GM19351 (cell line): ENCODE measurements around the gene RPS5.
A peak's percentile ranks its signal among the peaks of the same experiment; 100 is the strongest.
"Not testable (repeated sequence)": the region's sequence is repeated elsewhere in the genome, so short reads cannot be mapped to it uniquely, and the experiment has no call there.

Experiments used
- ATAC-seq: cut with Tn5 transposase; IDR thresholded peaks from one replicate; pipeline ENCODE4 v1.9.1; 2021; ENCODE audit warnings: mild to moderate bottlenecking, moderate library complexity; ENCODE audit not compliant: unreplicated experiment

The RPS5 gene

DNA sequence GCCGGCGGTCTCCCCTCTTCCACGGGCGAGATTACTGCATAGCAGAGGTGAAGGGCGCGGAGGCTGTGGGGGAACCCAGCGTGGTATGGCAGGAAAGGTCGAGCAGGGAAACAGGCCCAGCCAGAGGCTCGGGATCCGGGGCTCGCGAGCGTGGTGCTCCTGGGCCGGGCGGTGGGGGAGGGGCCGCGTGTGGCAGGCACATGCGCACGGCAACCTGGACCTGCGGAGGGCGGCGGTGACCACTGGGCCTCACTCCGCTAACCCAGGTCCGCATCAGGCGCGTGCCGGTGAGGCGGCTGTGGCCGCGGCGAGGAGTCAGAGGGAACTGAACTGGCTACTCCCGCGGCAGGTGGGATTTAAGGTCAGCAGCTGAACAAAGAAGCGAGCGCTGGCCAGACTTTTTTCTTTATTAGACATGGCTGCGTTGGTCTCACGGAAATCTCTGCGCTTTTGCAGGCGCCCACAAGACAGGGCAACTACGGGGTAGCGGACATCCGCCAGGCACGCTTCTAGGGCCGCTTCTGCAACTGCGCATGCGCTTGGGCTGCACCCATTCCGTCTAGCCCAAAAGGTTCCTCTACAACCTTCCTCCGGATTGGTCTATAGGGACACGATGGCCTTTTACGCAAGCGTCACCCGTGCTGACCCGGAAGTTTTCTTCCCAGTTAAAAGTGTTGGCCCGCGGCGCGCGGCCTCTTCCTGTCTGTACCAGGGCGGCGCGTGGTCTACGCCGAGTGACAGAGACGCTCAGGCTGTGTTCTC is at the start of gene RPS5:
Gene RPS5, plus strand, starts transcription at position 694 of the 762 bp plus-strand sequence. CDS start 869 bp downstream, outside the sequence.
- ATAC-seq: peak; percentile 79

DNA sequence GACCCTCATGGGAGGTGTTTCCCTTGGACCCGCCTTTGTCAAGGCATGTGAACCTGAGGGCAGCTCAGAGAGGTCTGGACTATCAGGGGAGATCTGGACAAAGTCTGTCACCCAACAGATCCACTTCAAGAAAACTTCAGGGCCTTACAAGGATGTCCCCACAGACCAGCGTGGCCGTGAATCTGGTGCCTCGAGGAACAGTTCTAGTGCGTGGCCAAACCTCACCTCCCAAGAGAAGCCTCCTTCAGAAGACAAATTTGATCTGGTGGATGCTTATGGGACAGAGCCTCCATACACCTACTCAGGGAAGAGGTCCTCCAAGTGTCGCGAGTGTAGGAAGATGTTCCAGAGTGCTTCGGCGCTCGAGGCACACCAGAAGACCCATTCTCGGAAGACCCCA is 48.7 kb upstream of the RPS5 start:
- ATAC-seq: no peak

DNA sequence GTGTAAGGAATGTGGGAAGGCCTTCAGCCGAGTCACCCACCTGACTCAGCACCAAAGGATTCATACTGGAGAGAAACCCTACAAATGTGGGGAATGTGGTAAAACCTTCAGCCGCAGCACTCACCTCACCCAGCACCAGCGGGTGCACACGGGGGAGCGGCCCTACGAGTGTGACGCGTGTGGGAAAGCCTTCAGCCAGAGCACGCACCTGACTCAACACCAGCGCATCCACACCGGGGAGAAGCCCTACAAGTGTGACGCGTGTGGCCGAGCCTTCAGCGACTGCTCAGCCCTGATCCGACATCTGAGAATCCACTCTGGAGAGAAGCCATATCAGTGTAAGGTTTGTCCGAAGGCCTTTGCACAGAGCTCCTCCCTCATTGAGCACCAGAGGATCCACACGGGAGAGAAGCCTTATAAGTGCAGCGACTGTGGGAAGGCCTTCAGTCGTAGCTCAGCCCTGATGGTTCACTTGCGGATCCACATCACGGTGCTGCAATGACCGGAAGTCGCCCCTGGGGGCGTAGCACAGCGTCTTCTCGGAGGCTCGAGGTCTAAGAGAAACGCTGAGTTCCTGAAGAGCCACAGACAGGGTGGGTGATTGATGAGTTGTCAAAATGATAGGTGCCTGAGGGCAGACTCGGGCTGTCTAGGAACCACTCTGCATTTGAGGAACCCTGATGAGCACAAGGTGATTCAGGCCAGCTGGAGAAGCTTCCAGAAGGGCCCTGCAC is 48.1 kb upstream of the RPS5 start:
- ATAC-seq: no peak

- no peak for ATAC-seq
These were observed 41.5 kb upstream of the RPS5 start for GRCh38 chr19:58345558-58345957.

DNA sequence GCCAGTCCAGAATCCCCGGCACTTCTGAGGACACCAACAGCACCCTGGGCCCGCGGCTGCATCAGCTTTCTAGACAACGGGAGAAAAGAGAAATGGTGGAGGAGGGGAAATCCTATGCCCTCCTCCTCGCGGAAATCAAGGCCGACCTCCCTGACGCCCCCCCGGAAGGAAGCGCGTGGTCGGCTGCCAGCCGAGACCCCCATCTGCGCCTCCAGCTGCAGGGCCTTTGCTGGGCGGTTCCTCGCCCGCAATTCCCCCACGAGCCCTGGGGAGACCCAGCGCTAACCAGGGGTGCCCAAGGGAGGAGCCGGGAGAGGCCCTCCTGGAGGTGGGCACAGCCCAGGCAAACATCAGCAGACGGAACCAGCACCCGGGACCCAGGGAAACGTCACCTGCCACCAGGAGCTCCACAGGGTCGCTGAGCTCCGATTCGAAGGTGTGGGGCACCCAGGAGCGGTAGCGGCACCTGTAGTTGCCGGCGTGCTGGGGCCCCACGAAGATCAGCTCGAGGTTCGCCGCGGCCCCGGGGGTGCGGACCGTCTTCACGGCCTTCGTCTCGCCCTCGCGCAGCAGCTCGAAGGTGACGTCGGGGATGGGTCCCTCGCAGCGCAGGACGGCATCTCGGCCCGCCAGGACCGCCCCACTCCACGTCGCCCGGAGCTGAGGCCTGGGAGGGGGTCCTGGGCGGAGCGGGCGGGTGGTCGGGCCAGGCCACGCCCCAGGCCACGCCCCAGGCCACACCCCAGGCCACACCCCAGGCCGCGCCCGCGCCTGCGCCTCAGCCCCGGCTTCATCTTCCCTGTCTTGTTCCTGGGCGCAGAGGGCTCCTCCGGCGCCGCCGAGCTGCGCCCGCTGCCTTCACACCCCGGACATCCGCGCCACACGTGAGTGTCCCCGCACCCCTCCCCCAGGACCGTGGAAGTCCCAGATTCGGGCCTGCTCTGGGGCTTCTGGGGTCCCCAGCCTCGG is 39.8 kb upstream of the RPS5 start:
- ATAC-seq: peak; percentile 88

GRCh38 chr19:58348080-58348479 is 39.0 kb upstream of the RPS5 start:
- ATAC-seq: not testable (repeated sequence)

- no peak for ATAC-seq
These were observed 37.5 kb upstream of the RPS5 start for GRCh38 chr19:58349590-58349989.

DNA sequence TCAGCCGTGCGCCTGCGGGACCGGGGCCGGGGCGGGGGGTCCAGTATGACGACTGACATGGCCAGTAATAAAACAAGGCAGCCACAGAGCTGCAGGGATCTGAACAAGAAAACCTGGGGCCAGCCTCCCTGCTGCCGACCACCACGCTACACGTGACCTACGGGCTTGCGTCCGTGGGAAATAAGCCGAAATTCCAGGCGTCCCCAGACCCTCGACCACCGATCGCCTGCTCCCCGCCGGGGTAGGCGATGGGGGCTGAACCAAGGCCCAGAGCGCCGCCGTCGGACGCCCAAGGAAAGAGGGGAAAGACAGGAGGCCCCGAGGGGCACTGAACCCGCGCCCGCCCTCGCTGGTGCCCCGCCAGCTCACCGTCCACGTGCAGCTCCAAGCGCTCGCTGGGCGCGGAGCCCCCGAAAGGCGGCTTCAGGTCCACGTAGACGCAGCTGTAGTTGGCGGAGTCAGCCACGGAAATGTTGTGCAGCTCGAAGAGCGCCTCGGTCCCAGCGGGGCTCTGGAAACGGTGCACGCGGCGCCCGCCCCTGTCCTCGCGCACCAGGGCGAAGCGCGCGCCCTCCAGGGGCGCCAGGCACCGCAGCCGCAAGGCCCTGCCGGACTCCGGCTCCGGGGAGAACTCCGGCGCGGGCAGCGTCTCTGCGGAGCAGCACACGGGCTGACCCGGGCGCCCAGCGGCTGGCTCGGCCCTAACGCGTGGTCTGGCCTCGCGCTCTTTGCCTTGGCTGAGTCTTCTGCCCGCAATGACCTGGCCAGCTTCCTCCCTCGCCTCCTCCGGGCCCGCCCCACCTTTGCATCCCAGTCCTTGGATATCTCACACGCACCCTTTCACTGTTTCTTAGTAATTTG is 36.8 kb upstream of the RPS5 start:
- no peak for ATAC-seq

DNA sequence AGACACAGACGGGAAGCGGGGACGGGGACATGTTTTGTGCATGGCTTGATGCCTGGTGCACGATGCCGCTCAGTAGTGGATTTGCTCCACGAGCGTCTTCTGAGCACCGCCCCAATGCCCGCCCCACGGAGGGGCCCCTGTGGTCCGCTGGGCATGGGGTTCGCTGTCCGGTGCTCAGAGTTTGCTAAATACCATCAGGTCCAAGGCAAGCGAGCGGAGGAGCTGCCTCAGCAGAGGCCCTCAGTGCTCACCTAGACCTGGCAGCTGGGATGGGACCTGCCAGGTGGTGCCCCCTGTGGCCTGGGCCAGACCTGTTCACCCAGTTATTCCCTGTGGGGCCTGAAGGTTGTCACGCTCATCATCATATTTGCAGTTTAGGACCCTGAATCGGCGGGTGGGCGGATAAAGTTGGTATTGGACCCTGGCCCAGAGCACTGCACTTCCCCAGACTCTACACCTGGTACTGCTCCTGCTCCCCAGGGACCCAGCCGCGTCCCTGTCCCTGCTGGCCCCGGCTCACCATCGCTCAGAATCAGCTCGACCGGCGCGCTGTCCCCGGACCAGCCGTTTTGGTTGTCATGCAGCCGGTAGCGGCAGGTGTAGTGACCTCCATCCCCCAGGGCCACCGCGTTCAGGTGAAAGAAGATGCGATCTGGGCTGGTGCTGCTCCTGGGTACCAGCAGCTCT is 36.1 kb upstream of the RPS5 start:
- no peak for ATAC-seq

GRCh38 chr19:58351558-58351878 is 35.6 kb upstream of the RPS5 start:
- ATAC-seq: no peak

GRCh38 chr19:58351990-58352755 is 34.9 kb upstream of the RPS5 start:
- ATAC-seq: no peak

- no peak for ATAC-seq
These were observed 34.1 kb upstream of the RPS5 start, which contains the start of gene A1BG for GRCh38 chr19:58352760-58353671. TSS of gene A1BG (minus strand) at chr19:58353492. CDS start at chr19:58353437, 55 bp downstream.

DNA sequence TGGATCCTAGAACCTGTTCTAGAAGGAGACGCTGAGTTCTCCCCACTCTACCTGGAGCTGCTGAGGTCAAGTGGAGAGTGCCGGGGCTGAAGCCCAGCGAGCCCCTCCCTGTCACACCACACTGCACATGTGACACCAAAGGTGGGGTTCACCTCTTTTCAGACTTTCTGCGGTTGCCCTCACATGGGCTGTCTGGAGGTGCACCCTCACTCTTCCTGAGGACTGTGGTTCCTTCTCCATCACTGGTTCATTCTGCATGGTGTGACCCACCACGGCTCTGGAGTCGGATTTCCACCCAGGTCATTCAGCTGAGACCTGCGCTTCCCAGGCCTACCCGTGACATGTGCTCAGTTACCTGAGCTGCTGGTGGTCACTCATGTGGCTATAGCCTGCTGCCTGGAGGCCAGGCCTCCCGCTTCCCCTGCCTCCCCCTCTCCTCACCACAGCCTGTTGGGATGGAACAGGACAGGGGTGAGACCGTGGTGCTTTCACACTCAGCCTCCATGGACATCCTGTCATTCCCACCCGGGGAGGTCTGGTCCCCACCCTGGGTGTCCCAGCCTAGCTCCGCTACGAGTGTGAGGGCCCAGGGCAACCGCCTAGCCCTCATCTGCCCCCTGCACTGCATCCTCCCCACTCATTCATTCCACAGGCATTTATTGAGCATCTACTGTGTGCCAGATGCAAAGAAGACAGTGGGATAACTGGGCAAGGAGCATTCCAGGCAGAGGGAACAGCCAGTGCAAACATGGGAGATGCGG is 33.2 kb upstream of the RPS5 start:
- ATAC-seq: no peak

DNA sequence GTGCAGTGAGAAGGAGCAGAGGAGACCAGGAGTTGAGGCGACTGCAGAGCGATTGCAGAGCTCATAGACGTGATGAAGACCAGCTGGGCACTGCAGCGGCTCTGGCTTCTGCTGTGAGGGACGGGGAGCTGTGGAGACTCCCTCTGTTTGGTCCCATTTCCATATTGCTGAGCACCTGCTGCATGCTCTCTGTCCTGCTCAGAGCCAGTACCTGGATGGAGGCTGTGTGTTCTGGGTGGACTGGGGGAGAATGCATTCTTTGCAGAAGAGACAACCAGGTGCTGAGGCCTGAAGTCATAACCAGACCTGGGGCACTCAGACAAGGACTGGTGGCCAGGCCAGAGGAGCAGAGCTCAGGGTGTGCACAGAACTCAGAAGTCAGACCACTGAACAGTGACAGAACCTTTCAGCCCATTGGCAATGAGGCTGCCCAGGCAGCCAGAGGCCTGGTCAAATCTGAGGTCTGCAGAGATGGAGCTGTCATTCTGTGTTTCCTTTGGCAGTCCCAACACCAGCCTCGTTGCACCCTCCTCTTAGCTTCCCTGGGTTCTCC is 32.5 kb upstream of the RPS5 start:
- ATAC-seq: no peak

DNA sequence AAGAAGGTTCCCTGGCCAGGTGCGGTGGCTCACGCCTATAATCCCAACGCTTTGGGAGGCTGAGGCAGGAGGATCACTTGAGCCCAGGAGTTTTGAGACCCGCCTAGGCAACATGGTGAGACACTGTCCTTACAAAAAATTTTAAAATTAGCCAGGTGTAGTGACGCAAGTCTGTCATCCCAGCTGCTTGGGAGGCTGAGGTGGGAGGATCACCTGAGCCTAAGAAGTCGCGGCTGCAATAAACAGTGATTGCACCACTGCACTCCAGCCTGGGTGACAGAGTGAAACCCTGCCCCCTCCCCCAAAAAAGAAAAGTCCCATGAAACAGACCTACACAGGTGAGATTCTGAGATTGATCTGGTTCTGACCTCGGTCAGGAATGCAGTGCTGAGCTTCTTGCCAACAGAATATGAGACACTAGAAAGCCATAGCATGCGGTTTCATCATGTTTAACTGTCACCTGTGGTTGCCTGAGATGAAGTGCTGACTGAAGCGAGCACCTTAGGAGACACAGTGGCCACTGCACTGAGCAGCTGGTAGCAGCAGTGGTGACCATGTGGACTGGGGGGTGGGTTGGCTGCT is 31.8 kb upstream of the RPS5 start:
- ATAC-seq: no peak

DNA sequence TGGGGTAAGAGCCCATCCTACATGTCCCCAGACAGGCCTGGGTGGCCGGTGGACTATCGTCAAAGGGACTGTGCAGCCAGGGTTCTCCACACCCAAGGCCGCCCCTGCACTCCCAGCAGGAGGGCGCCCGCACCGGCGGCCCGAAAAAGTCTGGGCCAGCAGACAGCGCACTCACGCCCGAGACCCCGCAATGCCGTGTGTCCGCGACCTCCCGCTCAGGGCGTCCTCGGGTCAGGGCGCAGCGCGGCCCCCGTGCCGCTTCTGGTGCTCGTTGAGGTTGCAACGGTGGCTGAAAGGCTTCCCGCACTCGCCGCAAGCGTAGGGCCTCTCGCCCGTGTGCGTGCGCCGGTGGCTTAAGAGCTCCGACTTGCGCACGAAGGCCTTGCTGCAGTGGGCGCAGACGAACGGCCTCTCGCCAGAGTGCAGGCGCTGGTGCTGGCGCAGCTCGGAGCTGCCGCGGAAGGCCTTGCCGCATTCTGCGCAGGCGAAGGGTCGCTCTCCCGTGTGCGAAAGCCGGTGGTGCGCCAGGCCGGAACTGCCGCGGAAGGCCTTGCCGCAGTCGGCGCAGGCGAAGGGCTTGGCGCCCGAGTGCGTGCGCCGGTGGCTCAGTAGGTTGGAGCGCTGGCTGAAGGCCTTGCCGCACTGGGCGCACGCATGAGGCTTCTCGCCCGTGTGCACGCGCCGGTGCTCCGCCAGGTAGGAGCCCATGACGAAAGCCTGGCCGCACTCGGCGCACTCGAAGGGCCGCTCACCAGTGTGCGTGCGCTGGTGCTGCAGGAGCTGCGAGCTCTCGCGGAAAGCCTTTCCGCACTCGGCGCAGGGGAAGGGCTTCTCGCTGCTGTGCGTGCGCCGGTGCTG is 30.9 kb upstream of the RPS5 start:
- ATAC-seq: no peak
